ENCODE data around the gene DOCK9.

DNA sequence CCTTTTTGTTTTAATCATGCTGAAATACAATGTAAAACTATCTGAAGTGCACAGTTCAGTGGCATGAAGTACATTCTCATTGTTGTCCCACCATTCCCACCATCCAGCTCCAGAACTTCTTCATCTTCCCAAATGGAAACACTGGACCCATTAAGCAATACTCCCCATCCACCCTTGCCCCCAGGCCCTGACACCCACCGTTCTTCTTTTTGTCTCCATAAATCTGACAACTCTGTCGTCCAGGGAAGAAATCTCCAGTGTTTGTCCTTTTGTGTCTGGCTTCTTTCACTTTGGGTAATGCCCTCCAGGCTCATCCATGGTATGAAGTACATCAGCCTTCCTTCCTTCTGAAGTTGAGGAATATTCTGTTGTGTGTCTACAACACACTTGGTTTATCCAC is 222.7 kb downstream of the DOCK9 start:
- TF ChIP-seq, protein P1, sequence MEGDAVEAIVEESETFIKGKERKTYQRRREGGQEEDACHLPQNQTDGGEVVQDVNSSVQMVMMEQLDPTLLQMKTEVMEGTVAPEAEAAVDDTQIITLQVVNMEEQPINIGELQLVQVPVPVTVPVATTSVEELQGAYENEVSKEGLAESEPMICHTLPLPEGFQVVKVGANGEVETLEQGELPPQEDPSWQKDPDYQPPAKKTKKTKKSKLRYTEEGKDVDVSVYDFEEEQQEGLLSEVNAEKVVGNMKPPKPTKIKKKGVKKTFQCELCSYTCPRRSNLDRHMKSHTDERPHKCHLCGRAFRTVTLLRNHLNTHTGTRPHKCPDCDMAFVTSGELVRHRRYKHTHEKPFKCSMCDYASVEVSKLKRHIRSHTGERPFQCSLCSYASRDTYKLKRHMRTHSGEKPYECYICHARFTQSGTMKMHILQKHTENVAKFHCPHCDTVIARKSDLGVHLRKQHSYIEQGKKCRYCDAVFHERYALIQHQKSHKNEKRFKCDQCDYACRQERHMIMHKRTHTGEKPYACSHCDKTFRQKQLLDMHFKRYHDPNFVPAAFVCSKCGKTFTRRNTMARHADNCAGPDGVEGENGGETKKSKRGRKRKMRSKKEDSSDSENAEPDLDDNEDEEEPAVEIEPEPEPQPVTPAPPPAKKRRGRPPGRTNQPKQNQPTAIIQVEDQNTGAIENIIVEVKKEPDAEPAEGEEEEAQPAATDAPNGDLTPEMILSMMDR (IDR thresholded peaks at IDR 0.05), result no peak
- no peak for TF ChIP-seq POLR2A (IDR thresholded peaks at IDR 0.05)

Data from uterus (tissue), 2 donors.